HG03520 (cell line): ENCODE data around the gene EVX2.

Experiments used
- ATAC-seq: cut with Tn5 transposase; IDR thresholded peaks from one replicate; pipeline ENCODE4 v1.9.1; 2021; ENCODE audit warnings: mild to moderate bottlenecking, moderate library complexity; ENCODE audit not compliant: unreplicated experiment

EVX2 gene

DNA sequence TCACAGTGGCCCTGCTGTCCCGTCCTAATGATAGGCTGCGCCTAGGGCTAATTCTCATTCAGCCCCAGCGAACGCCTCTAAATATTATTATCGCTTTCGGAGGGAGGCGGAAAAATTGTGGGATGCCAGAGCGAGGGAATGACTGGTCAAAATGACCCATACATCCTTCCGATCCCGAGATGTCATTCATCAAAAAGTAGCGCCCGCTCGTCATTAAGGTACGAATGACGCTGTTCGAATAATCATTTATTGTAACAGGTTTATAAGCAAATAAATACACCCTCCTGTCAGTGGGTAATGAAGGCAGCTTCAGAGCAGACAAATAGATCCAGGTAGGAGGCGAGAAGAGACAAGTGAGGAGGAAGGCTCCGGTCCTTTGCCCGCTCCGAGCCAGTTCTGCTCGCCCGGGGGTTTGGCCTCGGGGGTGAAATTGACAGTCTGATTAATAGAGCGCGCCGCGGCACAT lies at the start of gene EVX2:
Gene EVX2 (minus strand): TSS at position 167 of the 466 bp plus-strand sequence. CDS start 186 bp downstream, outside the sequence.
- no peak for ATAC-seq

DNA sequence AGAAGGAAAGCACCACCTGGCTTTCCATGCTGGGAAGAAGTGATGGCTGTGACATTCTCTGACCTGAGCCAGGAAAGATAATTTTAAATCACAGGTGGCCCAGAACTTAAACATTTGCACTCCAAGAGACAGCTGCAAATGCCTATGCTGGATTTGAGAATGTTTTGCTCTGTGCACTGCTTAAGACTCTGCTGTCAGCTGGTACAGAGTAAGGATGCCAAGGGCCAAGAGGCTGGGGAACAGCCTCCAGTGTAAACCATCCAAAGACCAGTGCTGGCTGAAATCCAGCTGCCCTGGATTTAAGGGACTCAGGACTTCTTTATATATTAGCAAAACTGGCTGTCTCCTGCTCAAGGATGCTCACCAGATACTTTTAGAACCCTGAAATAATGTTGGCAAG lies 49.6 kb upstream of the EVX2 start:
- no peak for ATAC-seq

DNA sequence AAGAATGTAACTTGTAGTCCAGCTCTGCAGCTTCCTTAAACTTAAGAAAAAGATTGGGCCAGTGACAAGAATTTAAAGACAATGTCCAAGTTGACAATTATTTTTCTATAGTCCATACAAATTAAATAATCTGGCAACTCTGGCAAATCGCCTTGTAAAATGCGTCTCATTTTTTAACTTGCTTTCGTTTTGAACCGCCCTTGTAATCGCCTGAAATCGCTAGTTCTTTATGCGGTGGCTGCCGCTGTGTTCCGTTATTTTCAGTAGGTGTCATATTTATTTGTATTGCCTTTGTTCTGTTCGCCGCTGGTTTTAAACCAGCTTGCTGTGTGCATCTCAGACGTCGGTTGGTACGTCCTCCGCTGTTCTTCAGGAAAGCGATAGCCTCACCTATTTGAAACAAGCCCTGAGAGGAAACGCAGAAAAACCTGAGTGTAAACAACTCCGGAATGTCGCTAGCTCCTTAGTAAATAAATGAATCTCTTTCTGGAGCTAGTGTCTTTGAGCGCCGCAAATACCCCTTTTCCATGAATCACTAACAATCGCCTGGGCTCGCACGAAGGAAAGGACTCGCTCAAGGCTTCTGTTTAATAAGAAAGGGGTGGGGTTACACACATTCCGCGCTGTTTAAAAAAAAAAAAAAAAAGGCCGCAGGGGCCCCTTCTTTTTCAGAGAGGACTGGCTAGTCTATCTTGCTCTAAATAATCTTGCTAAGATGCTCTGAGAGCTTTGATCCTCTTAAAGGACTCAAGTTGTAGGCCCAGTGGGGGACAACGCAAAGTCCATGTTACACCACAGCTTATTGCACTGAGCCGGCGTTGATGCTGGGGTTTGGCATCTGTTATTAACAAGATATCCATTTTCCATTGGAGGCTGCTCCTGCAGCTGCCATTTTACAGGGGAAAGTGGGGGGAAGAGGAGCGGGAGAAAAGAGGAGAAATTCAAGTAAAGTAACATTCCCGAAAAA lies 48.7 kb upstream of the EVX2 start:
- ATAC-seq, result no peak

GRCh38 chr2:176131848-176132158 lies 48.0 kb upstream of the EVX2 start:
- ATAC-seq, result no peak

DNA sequence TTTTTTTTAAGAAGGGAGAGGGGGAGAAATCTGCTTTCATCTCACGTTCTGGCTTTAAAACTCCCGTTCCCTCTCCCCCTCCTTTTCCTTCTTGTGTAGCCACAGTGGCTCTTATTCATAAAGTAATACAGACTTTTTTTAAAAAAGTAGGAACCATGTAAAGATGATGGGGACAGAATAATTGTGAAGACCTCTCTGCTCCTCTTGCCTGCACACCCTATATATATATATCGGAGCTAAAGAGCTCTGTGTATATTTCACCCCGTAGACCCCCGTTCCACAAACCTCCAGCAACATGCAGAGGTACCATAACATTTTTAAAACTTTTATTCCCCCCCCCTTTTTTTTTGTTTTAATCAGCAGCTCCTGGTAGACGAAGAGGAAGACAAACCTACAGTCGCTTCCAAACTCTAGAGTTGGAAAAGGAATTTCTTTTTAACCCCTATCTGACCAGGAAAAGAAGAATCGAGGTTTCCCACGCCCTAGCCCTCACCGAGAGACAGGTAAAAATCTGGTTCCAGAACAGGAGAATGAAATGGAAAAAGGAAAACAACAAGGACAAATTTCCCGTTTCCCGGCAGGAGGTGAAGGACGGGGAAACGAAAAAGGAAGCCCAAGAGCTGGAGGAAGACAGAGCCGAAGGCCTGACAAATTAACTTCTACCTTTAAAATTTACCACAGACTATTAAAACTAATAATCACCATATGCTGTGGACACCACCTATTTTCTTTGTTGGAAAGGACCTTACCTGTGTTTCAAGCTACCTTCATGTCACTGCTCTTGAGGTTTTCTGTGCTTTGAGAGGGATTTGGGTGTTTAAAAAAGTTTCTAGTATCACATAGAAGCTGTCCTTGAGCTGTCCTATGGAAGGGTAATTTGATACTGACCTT lies 47.4 kb upstream of the EVX2 start:
- no peak for ATAC-seq

DNA sequence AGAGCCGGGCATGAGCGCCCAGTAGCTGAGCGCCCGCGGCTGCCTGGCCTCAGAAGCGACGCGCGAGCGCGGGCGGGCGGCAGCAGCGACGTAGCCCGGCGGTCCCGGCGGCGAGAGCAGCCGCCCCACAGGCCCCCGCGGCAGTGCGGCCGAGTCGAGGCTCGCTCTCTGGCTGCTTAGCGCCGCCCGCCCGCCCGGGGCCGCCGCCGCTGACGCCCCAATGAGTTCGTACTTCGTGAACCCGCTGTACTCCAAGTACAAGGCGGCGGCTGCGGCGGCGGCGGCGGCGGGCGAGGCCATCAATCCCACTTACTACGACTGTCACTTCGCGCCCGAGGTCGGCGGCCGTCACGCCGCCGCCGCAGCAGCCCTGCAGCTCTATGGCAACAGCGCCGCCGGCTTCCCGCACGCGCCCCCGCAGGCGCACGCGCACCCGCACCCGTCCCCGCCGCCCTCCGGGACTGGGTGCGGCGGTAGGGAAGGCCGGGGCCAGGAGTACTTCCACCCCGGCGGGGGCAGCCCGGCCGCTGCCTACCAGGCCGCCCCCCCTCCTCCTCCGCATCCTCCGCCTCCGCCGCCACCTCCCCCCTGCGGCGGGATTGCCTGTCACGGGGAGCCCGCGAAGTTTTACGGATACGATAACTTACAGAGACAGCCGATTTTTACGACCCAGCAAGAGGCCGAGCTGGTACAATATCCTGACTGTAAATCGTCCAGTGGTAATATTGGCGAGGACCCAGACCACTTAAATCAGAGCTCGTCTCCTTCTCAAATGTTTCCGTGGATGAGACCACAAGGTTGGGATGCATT lies 46.6 kb upstream of the EVX2 start:
- no peak for ATAC-seq

GRCh38 chr2:176129813-176130146 lies 46.0 kb upstream of the EVX2 start:
- no peak for ATAC-seq

DNA sequence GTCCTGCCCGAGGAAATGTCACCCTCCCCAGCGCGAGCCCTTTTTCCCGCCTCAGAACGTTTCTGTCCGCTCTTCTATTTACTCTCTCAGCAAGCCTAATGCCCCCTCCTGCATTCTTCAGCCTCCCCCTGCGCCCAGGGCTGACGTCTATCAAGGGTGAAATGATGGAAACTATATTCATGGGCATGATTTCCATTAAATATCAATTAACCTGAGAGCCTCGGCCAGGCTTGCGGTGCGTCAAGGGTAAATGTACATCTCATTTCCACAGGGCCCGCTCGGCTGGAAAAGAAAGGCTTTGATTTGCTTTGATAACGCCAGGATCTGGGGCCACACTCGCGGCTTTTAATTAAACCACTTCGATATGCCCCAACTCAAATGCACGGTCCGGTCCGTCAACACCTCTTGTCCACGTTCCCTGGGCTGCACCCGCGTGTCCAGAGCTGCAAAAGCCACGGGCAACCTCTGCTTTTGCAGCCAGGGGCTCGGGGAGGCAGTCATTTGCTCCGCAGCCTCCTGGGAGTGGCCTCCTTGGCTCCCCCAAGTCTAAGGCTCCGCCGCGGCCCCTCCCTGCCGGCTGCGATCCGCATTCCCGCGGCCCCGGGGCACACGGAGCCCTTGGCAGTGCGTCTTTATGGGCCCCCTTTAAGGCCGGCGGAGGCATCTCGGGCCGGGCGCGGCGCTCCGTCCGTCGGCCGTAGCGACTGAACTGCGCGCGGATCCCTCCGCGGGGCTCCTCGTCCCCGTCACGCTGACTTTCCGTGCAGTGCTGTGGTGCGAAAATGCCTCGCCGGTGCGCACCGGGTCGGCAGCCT lies 45.4 kb upstream of the EVX2 start, which contains the start of gene HOXD8:
Gene HOXD8 (plus strand): TSS at position 724 of the 815 bp plus-strand sequence. CDS start 662 bp downstream, outside the sequence.
- no peak for ATAC-seq

DNA sequence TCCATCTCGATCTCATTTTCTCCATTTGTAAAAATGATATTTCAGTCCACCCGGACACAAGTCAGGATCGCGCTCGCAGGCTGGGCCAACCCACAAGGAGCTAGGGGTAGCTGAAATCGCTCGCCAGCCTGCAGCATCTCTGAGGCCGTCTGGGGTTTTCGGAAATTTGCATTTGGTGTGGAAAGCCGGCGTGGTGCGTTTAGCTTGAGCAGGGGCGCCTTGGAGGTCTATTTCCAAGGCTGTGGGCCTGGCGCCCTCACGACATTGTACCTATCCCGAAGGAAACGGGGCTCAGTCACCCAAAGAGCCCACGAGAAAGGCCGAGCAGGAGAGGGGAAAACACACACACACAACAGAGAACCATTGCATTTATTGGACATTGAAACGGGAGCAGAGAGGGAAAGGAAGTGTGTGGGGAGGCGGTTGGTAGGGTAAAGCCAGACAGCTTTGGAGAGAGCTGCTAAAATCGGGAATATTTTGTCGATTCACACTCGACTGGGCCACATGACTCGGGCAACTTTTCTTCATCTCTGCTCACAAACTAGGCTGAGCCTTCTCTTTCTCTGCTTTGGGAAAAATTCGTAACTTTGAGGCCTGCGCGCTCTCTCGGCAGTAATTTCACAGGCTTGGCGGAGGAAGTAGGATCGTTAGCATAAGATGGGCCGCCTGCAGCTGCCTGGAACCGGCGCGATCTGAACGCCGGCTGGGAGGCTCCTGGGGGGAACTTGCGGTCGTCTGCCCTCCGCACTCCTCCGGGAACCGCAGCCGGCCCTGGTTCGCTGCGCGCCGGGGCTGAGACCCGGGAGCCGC lies 44.6 kb upstream of the EVX2 start:
- no peak for ATAC-seq

DNA sequence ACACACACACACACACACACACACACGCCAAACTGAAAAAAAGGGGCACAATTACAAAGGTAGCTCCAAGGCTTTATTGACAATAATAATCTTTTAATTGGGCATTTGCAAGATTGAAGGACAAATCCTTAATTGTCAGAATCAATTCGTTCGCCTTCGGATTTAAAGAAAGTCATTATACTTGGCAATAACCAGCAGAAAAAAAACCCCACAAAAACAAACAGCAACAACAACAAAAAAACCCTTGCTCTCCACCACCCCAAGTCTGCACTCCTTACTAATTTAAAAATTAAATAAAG lies 44.0 kb upstream of the EVX2 start:
- no peak for ATAC-seq

GRCh38 chr2:176126929-176127773 lies 43.4 kb upstream of the EVX2 start:
- no peak for ATAC-seq

DNA sequence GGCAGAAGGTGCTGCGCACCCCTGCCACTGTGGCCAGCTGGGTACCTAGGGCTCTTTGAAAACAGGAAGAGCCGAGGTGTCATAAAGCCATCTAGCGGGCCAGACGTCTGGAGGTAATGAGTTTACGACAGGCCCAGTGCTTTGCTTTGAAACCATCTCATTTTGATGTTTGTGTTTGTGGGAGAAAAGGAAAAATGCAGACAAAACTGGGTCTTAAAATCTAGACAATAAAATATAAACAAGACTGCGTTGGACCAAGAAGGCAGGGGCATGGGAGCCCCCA lies 42.0 kb upstream of the EVX2 start:
- no peak for ATAC-seq

GRCh38 chr2:176124947-176125771 lies 41.4 kb upstream of the EVX2 start:
- ATAC-seq, result no peak

DNA sequence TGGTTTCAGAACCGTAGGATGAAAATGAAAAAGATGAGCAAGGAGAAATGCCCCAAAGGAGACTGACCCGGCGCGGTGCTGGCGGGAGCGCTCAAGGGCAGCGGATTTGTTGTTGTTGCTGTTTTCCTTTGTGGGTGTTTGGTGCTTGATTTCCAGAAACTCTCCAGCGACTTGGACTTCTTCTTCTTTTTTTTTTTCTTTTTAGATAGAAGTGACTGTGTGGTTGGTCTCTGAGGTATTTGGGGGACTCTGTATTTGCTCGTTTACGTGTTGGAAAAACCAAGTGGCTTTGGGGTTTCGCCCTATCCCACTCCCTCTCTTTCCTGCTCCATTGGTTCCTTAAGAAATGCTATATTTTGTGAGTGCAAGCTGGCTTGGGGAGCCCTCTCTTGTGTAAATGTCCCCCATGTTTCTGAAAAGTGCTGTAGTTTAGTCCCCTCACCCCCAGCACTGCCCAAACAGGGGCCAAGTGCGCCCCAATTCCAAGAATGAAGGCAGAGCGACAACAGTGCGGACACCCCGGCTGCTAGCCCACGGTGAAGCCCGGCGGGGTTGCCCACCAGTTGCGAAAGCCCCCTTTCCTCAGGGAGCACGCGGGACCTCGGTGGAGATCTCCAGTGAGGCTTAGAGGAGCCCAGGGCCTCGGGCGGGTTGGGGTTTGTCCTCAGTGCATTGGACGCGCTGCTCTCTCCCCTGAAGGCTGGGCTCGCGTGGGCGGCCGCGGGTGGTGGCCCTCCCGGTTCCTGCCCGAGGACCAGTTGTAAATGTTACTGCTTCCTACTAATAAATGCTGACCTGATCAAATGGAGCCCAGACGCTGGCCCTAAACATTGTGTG lies 40.6 kb upstream of the EVX2 start:
- no peak for ATAC-seq

- ATAC-seq, result no peak
Observed at GRCh38 chr2:176123411-176124109, 39.8 kb upstream of the EVX2 start.

DNA sequence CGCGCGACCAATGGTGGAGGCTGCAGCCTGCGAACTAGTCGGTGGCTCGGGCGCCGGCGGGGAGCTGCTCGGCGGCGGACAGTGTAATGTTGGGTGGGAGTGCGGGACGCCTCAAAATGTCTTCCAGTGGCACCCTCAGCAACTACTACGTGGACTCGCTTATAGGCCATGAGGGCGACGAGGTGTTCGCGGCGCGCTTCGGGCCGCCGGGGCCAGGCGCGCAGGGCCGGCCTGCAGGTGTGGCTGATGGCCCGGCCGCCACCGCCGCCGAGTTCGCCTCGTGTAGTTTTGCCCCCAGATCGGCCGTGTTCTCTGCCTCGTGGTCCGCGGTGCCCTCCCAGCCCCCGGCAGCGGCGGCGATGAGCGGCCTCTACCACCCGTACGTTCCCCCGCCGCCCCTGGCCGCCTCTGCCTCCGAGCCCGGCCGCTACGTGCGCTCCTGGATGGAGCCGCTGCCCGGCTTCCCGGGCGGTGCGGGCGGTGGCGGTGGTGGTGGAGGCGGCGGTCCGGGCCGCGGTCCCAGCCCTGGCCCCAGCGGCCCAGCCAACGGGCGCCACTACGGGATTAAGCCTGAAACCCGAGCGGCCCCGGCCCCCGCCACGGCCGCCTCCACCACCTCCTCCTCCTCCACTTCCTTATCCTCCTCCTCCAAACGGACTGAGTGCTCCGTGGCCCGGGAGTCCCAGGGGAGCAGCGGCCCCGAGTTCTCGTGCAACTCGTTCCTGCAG lies 39.1 kb upstream of the EVX2 start, which contains the start of gene HOXD9:
Gene HOXD9 (plus strand): TSS at position 37 of the 728 bp plus-strand sequence. CDS start 50 bp downstream, at position 87.
- no peak for ATAC-seq
